Activated naive CD8-positive, alpha-beta T cell (primary cell): ENCODE results near the gene ZNF90.
"Not testable (repeated sequence)": the region's sequence is repeated elsewhere in the genome, so short reads cannot be mapped to it uniquely, and the experiment has no call there.

ENCODE experiments used
- H3K27ac Mint-ChIP-seq: one replicate; pipeline ENCODE4 v1.8.0; 2021; ENCODE audit warnings: mixed read lengths
- H3K27me3 Mint-ChIP-seq: one replicate; pipeline ENCODE4 v1.8.0; 2021; ENCODE audit warnings: mixed read lengths
- H3K36me3 Mint-ChIP-seq: one replicate; pipeline ENCODE4 v1.8.0; 2021; ENCODE audit warnings: mixed read lengths
- H3K4me1 Mint-ChIP-seq: one replicate; pipeline ENCODE4 v1.8.0; 2021; ENCODE audit warnings: low read depth, mixed read lengths
- H3K4me3 Mint-ChIP-seq: one replicate; pipeline ENCODE4 v1.8.0; 2021; ENCODE audit warnings: mild to moderate bottlenecking, mixed read lengths
- H3K9me3 Mint-ChIP-seq: one replicate; pipeline ENCODE4 v1.8.0; 2021; ENCODE audit warnings: low read depth, mixed read lengths

ZNF90 gene

DNA sequence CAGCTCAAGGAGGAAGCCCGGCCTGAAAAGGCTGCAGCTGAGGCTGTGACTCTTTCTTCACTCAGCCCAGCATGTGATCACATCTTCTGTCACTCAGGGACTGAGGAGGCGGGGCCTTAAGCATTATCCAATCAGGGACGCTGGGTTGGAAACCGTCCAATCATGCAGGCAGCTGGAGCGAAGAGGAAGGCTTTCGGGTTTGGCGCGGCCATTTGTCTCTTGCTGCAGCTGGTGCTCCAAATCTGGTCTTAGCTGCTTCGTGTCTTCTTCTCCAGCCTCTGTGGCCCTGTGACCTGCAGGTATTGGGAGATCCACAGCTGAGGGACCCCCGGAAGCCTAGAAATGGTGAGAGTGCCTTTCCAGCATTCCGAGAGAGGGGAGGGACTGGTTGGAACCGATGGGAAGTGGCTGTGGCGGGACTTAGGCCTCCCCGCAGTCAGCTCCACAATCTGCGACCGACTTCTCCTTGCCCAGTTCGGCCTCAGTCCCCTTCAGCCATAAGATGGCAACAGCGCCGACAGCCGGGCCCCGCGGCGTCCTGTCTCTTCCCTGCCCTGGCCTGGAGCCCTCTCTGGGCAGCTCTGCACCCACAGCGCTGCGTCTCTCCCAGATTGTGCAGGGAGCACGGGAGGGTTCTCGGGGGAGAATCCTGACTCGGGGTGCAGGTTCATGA lies at the start of gene ZNF90:
Gene ZNF90 (plus strand): TSS at position 210 of the 673 bp plus-strand sequence. CDS start 133 bp downstream, at position 343.
- Mint-ChIP-seq H3K4me3 (peak within 1 kb of the TSS; percentile 93), H3K27me3 (no peaks in the 10 kb centered on the region), H3K9me3 (no peaks in the 10 kb centered on the region), H3K27ac (peak within 1 kb of the TSS; percentile 50), H3K4me1 (peaks cover 12% of the 10 kb centered on the region), H3K36me3 (peaks cover 9% of the 10 kb centered on the region)

DNA sequence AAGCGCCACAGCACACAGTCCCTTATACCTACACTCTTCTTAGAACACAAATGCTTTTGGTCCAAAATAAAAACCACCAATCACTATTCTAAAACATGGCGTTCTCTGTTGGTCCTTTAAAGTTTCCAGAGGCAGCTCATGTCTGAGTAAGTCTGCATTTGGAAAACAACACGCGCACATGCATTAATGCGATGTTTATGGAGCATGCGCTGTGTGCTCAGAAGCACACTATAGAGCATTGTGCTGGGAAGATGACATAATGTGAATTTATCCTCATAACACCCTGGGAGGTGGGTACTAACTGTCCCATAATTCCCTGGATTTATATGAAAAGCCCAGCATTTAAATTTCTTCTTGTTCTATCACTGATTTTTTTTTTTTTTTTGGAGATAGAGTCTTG lies 49.2 kb upstream of the ZNF90 start:
- no peaks in the 10 kb centered on the region for H3K27me3 Mint-ChIP-seq
- no peak overlapping the region for H3K4me3 Mint-ChIP-seq
- H3K4me1 Mint-ChIP-seq = no peaks in the 10 kb centered on the region
- no peak overlapping the region for H3K27ac Mint-ChIP-seq
- H3K9me3 Mint-ChIP-seq = no peaks in the 10 kb centered on the region
- H3K36me3 Mint-ChIP-seq = peaks cover 10% of the 10 kb centered on the region

DNA sequence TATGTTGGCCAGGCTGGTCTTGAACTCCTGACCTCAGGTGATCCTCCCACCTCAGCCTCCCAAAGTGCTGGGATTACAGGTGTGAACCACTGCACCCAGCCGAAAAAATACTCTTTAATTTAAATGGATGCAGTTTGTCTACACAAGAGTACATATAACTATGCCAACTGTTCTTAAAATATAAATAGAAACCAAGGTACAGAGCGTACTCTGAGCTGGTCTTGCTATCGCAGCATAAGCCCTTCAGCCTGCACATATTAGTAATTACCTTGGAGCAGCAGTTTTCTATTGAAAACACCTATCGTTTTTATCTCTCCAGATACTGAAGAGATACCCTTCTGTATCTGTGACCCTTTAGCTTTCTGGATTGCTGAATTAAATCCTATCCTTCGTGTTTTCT lies 41.9 kb upstream of the ZNF90 start:
- Mint-ChIP-seq H3K4me3 (no peak overlapping the region), H3K27ac (no peak overlapping the region), H3K27me3 (no peaks in the 10 kb centered on the region), H3K4me1 (peaks cover 22% of the 10 kb centered on the region), H3K9me3 (no peaks in the 10 kb centered on the region), H3K36me3 (peaks cover 9% of the 10 kb centered on the region)

DNA sequence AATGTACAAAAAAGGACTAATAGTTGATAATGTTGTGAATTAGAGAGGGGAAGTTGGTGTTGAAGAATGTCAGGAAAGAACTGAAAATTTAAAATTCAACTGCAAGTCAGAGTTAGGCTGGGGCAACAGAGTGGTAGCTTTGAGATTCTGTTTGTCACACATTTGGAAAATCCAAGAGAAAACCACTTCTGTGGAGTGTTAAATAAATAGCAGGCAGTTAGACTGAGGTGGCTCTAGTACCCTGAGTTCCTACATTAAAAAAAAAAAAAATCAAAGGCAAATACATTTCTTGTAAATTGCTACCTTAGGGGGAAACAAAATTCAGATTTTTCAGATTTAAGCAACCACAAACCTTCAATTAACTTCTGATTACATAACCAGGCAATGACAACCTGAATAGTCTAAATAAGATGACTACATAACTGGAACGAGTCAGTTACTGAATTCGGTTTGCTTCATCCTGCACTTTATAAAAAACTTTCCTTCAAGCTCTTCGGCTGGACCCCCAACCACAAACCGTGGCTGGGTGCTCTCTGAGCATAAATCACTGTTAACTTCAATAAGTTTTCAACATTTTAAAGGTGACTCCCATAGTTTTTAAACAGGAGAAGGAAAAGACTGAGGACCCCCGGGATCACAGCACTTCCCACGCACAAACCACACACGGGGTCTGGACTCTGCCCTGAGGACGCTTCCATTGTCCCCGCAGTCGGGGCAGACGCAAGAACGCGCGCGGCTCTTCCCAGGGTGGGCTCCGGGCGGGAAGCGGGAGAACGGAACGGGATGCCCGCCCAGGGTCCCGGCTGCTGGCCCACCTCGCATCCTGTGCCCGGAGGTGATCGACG lies 39.2 kb upstream of the ZNF90 start:
- Mint-ChIP-seq H3K36me3 (peaks cover 5% of the 10 kb centered on the region), H3K27me3 (no peaks in the 10 kb centered on the region), H3K27ac (peak overlapping the region; percentile 95), H3K4me1 (peaks cover 22% of the 10 kb centered on the region), H3K4me3 (peak overlapping the region; percentile 98), H3K9me3 (no peaks in the 10 kb centered on the region)

DNA sequence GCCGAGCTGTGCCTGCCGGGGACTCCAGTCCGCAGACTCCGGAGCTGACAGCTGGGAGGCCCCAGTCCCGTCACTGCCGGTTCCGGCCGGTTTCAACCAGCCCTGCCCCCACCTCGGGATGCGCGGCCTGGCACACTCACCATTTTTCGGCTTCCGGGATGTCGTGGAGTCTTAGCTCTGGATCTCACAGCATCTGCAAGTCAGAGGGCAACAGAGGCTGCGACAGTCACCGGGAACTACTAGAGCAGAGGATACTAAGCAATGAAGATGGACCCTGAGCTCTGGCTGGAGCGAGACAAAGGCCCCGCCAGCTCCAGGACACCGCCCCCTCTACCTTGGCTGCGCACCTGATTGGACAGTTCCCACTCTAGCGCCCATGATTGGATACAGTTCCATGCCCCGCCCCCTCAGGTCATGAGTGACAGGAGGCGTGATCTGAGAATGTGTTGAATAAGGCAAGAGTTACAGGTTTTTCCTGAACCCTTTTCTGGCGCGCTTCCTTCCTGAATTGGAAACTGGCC lies 38.5 kb upstream of the ZNF90 start, which contains the start of gene ZNF682:
Gene ZNF682 (minus strand): TSS at position 303 of the 521 bp plus-strand sequence. CDS start 160 bp downstream, at position 143.
- peak within 1 kb of the TSS; percentile 95 for H3K27ac Mint-ChIP-seq
- H3K9me3 Mint-ChIP-seq = no peaks in the 10 kb centered on the region
- H3K27me3 Mint-ChIP-seq = no peaks in the 10 kb centered on the region
- peaks cover 22% of the 10 kb centered on the region for H3K4me1 Mint-ChIP-seq
- peak within 1 kb of the TSS; percentile 98 for H3K4me3 Mint-ChIP-seq
- no peaks in the 10 kb centered on the region for H3K36me3 Mint-ChIP-seq

DNA sequence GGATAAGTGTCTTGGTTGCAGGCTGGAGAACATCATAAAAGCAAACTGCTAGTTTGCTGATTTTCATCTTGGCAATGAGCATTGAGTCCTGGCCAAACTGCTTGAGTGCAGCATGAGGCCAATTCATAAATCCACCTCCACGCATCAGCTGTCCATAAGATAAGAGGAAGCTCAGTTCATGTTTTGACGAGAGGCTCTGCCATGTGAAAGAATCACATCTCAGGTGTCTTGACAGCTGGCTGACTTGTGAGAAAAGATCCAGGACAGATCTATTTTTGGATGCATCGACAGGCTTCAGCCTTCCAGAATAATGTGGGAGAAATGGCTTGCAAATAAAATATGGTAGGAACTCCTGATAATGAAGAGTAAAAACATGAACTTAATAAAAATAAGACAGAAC lies 33.1 kb upstream of the ZNF90 start:
- peaks cover 1% of the 10 kb centered on the region for H3K4me1 Mint-ChIP-seq
- H3K9me3 Mint-ChIP-seq = no peaks in the 10 kb centered on the region
- H3K36me3 Mint-ChIP-seq = no peaks in the 10 kb centered on the region
- no peak overlapping the region for H3K4me3 Mint-ChIP-seq
- H3K27me3 Mint-ChIP-seq = no peaks in the 10 kb centered on the region
- no peak overlapping the region for H3K27ac Mint-ChIP-seq

DNA sequence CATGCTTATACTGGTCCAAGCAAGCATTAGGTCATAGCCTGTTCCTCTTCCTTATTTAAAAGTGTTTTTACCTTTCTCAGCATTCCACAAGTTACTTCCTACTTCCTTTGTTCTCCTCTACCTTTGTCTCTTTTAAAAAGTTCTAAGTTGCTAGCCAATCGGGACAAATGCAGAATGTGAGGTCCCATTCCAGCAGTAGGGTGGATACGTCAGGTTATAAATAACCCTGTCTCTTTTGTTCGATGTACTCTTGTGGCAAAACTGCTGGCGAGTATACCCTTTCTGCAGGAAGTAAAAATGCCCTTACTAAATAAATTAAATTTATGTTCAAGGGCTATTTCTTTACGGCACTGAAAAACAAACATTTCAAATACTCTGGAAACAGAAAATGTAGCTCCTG lies 32.1 kb upstream of the ZNF90 start:
- H3K27me3 Mint-ChIP-seq, H3K4me1 Mint-ChIP-seq, H3K36me3 Mint-ChIP-seq, H3K9me3 Mint-ChIP-seq, H3K27ac Mint-ChIP-seq, H3K4me3 Mint-ChIP-seq: not testable (repeated sequence)

DNA sequence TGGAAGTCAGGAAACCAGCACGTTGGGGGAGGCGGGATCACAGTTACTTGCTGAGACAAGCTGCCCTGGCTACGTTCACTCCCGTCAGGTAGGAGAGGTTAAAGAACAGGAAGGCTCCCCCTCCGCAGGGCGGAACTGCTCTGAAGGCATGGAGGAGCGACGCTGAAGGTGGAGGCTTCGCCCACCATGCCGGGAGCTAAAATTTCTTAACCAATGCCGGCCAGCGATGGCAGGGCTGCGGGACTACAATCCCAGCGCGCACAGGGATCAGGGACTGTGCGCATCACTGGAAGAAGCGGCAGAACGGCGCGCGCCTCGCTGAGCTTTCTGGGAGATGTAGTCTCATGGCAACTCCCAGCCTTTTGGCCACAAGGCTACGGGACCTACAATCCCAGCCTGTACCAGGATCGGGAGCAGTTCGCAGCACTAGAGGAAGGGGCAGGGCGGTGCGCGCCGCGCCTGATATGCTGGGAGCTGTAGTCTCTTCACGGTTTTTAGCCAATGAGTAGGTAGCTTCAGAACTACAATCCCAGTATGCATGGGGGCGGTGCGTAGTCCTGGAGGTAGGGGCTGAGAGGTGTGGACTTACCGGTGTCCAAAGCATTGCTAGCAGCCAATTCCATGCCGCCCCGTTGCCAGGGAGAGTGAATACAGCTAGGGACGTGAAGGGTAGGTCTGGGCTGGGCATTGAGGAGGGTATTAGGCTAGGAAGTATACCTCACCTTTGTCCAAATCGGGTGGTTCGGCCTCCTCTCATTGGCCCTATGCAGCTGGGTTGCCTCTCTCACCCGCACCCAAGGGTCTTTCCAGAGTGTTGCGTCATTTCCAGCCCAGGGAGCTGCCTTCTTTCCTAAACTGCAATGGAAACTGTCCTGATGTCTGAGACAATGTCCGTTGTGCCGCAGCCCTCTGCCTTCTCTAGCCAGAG lies 25.7 kb upstream of the ZNF90 start:
- Mint-ChIP-seq H3K9me3 (no peaks in the 10 kb centered on the region), H3K27ac (peak overlapping the region; percentile 93), H3K36me3 (no peaks in the 10 kb centered on the region), H3K27me3 (no peaks in the 10 kb centered on the region), H3K4me3 (peak overlapping the region; percentile 97), H3K4me1 (peaks cover 13% of the 10 kb centered on the region)

DNA sequence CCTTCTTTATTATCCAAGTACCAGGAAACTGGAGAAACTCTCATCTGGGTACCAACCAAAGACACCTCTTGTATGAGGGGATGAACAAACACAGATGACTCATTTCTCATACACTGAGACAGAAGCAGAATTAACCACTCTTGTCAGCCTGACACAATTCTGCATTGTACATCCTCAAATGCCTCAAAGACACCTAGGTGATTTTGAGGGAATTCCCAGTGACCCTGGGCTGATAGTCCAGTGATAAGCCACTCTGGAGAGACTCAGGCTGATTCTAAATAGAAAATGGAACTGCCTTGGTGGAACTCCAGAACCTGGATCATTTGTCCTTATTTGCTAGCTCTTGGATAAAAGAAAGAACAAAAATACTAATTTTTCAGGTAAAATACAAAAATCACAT lies 19.1 kb upstream of the ZNF90 start:
- H3K9me3 Mint-ChIP-seq, H3K27ac Mint-ChIP-seq, H3K4me3 Mint-ChIP-seq, H3K27me3 Mint-ChIP-seq, H3K4me1 Mint-ChIP-seq, H3K36me3 Mint-ChIP-seq: not testable (repeated sequence)

DNA sequence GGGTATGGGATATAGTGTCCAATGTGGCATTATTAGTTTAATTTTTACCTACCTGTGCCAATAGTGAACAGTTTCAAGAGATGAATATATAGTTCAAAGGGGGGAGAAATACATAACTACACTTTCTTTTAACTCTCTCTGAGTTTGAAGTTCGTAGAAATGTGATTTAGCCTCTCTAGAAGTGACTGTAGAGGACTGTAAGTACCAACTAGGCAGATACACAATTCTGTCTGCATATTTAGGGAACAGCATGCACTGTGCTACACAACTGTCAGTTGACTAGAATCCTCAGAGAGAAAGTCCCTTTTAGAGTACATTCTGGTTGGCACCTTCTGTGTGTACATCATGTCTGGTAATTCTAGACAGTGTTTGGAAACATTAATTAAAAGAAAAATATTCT lies 17.5 kb upstream of the ZNF90 start:
- Mint-ChIP-seq H3K4me3 (no peak overlapping the region), H3K9me3 (no peaks in the 10 kb centered on the region), H3K4me1 (no peaks in the 10 kb centered on the region), H3K36me3 (no peaks in the 10 kb centered on the region), H3K27ac (no peak overlapping the region), H3K27me3 (no peaks in the 10 kb centered on the region)

DNA sequence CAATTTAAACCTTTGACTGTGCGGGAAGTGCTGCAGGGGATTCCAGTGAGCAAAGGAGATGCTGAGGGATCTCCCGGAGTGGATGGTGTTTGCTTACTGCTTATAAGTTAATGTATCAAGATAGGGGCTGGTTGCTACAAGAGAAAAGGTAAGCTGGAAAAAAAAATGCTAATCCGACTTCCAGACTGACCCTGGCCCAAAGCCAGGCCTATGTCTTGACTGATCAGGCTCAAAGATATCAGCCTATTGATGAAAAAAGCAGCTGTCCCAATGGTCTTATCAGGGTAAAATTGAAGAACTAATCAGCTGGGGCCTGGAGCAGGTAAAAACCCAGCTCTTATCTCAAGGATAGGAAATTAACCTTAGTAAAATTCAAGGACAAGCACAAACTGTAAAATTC lies 10.9 kb upstream of the ZNF90 start:
- H3K36me3 Mint-ChIP-seq = peaks cover 13% of the 10 kb centered on the region
- peaks cover 7% of the 10 kb centered on the region for H3K9me3 Mint-ChIP-seq
- no peaks in the 10 kb centered on the region for H3K4me1 Mint-ChIP-seq
- H3K27ac Mint-ChIP-seq = no peak overlapping the region
- no peak overlapping the region for H3K4me3 Mint-ChIP-seq
- H3K27me3 Mint-ChIP-seq = peaks cover 16% of the 10 kb centered on the region

DNA sequence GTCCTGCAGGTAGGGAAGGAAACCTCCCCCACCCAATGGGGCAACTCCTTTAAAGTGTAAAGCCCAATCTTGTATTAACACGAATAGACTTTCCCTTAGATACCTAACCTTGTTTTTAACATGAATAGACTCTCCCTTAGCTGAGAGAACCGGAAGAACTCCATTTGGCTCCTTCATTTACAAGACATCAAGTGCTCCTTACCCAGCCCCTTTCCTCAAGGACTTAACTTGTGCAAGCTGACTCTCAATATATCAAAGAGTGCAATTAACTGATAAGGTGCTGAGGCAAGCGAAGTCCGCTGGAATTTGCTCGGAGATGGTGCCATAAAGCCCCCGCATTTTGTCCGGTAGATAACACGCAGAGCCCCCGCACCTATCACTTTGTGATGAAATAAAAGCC lies 9.9 kb upstream of the ZNF90 start:
- H3K9me3 Mint-ChIP-seq = peaks cover 7% of the 10 kb centered on the region
- H3K4me3 Mint-ChIP-seq = no peak overlapping the region
- no peaks in the 10 kb centered on the region for H3K4me1 Mint-ChIP-seq
- H3K27ac Mint-ChIP-seq = no peak overlapping the region
- H3K27me3 Mint-ChIP-seq = peaks cover 16% of the 10 kb centered on the region
- peaks cover 13% of the 10 kb centered on the region for H3K36me3 Mint-ChIP-seq

DNA sequence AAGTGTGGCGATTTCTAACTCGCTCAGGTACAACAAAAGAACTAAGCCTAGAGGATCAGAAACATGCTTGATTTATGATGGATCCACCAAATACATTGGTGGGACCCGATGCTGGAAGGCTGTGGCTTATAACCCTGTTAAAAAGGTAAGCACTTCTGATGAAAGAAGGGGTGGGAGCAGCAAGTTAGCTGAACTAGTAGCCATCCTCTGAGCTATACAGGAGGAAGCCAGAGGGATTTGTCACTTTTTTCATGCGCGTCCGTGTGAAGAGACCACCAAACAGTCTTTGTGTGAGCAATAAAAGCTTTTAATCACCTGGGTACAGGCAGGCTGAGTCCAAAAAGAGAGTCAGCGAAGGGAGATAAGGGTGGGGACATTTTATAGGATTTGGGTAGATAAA lies 9.2 kb upstream of the ZNF90 start:
- not testable (repeated sequence) for H3K4me1 Mint-ChIP-seq

DNA sequence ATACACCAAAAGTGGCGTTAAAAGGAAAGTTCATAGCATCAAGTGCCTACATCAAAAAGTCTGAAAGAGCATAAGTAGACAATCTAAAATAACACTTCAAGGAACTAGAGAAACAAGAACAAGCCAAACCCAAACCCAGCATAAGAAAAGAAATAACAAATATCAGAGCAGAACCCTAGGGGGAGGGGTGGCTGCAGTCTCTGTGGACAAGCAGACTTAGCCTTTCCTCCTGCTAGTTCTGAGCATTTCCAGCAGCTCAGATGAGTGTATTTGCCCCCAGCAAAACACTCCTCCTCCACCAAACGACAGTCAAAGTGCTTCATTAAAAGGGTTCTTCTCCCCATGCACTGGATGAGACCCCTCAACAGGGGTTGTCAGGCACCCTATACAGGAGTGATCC lies 7.1 kb upstream of the ZNF90 start:
- peaks cover 16% of the 10 kb centered on the region for H3K27me3 Mint-ChIP-seq
- H3K27ac Mint-ChIP-seq = no peak overlapping the region
- H3K4me1 Mint-ChIP-seq = no peaks in the 10 kb centered on the region
- peaks cover 13% of the 10 kb centered on the region for H3K36me3 Mint-ChIP-seq
- H3K9me3 Mint-ChIP-seq = peaks cover 7% of the 10 kb centered on the region
- no peak overlapping the region for H3K4me3 Mint-ChIP-seq

More for the DNA sequence above, 9.2 kb upstream of the ZNF90 start:
- not testable (repeated sequence) for H3K9me3 Mint-ChIP-seq, H3K4me3 Mint-ChIP-seq, H3K27ac Mint-ChIP-seq
- Mint-ChIP-seq H3K36me3 (peaks cover 13% of the 10 kb centered on the region), H3K27me3 (peaks cover 16% of the 10 kb centered on the region)
